NCI-H446 (cell line): ENCODE data around the gene INVS.
"Not testable (repeated sequence)": the region's sequence is repeated elsewhere in the genome, so short reads cannot be mapped to it uniquely, and the experiment has no call there.

Experiments
- DNase-seq, 2 experiments: peaks; one replicate each; lab custom pipeline; 2025; lab: John Stamatoyannopoulos, UW

The INVS gene

GRCh38 chr9:100125236-100125635, 26.2 kb downstream of the INVS start:
- no peak for DNase-seq

GRCh38 chr9:100125910-100126309, 26.9 kb downstream of the INVS start:
- DNase-seq, result no peak

DNA sequence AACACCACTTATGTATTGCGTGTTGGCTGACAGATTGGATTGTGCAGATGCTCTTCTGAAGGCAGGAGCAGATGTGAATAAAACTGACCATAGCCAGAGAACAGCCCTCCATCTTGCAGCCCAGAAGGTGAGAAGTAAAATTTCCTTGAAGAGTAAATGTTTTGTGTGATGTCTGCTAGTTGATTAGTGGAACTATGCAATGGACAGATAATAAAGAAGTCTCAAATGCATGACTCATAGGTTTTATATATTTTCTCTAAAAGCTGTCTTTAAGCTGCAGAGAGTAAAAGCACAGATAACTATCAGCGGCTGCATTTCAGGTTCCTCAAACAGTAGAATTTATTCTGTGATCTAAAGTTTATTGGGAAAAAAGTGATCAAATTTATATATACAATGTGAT, 27.4 kb downstream of the INVS start:
- DNase-seq, result no peak

- no peak for DNase-seq
These were observed 30.7 kb downstream of the INVS start for GRCh38 chr9:100129772-100130171.

- DNase-seq, result no peak
These were observed 32.2 kb downstream of the INVS start for GRCh38 chr9:100131216-100131615.

DNA sequence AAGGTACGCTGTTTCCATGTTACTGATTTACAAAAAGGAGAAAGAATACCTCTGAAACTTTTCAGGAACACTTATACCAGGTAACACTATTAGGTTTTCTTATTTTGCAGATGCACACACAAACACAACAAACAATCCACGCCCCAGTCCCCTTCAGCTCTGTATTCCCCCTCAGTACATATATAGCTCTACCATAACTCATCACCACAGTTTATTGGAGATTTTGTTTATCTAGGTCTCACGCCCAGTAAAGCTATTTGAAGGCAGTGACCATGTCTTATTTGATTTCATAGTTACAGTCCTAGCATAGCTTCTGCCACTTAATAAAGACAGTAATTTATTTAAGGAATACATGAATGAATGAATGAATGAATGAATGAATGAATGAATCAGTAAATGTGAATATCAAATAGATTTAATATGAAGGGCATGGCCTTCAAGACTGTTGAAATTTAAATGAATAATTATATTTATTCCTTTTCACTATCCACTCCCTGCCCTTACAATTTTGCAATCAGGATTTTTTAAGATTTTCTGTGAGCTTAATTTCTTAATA, 32.9 kb downstream of the INVS start:
- DNase-seq, result no peak

DNA sequence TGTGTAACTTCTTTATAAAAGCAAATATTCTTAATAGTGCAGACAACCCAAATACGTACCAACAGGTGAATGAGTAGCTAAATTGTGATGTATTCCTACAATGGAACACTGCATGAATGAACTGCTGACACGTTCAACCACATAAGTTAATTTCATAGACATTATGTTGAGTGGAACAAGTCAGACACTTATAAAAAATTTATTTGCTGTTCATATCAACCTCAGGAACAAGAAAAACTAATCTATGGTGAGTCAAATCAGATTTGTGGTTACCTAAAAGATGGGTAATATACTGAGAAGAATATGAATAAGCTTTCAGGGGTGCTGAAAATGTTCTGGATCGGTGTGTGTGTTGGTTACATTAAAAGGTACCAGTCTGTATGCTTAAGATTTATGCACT, 35.7 kb downstream of the INVS start:
- no peak for DNase-seq

DNA sequence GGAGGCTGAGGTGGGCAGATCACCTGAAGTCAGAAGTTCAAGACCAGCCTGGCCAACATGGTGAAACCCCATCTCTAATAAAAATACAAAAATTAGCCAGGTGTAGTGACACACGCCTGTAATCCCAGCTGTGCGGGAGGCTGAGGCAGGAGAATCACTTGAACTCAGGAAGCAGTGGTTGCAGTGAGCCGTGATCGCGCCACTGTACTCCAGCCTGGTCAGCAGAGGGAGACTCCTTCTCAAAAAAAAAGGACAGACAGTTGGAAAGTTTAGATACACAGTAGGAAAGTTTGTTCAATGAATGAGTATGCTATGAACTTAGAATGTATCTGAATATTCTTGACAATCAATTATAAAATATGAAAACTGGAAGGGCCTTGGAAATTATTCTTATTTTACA, 37.8 kb downstream of the INVS start:
- not testable (repeated sequence) for DNase-seq

- DNase-seq, result not testable (repeated sequence)
These were observed 41.3 kb downstream of the INVS start for GRCh38 chr9:100140303-100140702.

- DNase-seq, result not testable (repeated sequence)
These were observed 42.8 kb downstream of the INVS start for GRCh38 chr9:100141862-100142261.

DNA sequence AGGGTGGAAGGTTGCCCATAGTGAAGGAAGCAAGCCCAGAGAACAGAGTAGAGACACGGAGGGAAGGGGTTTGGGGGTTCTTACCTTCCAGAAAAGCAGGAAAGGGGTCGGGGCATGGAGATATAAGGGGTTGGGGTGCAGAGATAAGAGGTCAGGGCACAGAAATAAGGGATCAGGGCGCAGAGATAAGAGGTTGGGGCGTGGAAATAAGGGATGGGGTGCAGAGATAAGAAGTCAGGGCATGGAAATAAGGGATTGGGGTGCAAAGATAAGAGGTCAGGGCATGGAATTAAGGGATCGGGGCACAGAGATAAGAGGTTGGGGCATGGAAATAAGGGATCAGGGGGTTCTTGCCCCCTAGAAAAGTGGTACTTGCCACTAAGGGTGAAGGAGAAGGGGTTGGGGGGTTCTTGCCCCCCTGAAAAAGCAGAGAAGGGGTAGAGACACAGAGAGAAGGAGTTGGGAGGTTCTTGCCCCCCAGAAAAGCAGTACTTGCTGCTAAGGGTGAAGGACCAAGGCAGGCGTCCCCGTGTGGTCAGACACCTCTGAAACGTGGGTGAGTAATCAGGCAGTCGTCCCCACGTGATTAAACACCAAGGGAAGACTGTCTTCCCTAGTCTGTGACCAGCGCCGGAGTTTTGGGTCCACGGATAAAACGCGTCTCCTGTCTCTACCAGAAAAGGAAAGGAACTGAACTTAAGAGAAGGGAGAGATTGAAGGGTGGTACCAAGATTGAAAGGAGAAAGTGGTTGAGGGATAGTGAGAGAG, 46.3 kb downstream of the INVS start:
- not testable (repeated sequence) for DNase-seq

DNA sequence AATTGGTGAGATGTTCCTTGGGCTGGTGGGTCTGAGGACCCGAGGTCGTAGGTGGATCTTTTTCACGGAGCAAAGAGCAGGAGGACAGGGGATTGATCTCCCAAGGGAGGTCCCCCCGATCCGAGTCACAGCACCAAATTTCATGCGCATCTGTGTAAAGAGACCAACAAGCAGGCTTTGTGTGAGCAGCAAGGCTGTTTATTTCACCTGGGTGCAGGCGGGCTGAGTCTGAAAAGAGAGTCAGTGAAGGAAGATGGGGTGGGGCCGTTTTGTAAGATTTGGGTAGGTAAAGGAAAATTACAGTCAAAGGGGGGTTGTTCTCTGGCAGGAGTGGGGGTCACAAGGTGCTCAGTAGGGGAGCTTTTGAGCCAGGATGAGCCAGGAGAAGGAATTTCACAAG, 46.9 kb downstream of the INVS start:
- not testable (repeated sequence) for DNase-seq

GRCh38 chr9:100150214-100150613, 51.2 kb downstream of the INVS start:
- DNase-seq, result peak in 1 of 2 experiments; percentile 0

- no peak for DNase-seq
These were observed 61.0 kb downstream of the INVS start for GRCh38 chr9:100160021-100160420.

DNA sequence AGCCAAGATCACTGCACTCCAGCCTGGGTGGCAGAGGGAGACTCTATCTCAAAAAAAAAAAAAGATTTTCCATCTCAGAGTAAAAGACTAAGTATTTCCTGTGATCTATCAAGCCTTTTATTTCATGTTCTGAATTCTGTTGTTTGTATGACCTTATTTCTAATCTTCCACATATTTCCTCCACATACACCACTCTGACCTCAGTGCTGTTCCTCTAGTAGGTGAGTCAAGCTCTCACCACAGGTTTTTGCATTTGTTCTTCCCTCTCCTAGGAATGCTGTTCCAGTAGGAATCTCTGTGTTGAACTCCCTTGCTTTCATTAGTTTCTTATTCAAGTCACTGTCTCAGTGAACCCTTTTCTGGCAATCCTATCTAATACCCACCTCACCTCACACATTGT, 68.1 kb downstream of the INVS start:
- DNase-seq, result no peak

DNA sequence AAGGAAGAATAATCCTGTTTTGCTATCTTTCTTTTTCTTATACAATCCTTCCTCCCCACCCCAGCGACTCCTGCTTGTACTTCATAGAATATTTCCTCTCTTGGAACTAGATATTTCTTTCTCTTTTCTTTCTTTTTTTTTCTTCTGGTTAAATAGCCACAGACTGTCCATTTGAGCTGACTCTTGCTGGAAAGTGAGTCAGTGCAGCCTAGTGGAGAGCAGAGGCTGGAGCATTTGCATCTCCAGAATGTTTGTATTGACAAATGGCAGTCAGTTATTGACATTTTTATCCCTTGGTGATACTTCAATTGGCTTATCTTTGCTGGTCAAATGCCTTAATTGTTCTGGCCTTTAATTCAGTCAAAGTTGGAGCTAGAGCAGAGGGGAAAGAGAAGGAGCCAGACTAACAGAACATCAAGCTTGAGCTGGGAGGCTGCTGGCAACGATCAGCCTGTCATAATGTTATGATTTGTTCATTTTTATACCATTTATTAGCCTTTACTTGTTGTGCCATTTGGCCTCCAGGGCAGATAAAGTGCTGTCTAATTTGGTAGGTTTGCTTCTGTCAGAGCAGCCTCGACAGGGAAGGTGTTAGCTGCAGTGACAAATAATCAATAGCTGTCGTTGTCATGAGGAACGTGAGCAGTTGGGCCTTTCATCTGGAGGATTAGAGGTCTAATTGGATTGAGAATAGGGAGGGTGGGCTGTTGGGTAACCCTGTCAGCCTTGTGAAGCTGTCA, 69.0 kb downstream of the INVS start:
- DNase-seq, result no peak

DNA sequence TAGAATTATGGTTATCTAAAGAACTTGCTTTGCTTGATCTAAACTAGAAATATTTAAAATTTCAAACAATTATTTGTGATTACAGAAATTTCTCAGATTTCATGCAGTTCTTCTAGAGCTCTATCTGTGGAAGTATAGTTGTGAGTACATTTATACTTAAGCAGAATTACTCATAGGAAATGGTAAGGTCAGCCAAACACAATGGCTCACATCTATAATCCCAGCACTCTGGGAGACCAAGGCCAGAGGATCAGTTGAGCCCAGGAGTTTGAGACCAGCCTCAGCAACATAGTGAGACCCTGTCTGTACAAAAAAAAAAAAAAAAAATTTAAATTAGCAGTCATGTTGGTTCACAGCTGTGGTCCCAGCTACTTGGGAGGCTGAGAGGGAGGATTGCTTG, 71.0 kb downstream of the INVS start:
- no peak for DNase-seq

DNA sequence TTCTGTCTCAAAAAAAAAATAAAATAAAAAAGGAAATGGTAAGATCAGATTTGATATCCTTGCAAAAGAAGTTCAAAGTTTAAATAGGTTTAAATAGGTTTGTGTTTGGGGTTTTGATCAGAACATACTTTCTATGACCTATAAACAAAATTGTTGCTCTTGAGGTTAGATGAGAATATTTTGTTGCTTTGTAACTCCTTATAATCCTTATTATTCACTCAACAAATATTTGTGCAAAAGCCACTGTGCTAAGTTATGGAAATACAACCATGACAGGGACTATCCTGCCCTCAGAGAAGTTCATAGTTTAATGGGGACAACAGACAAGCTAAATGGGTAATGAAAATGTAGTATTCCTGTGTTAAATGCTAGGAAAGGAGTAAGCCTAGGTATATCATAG, 71.5 kb downstream of the INVS start:
- no peak for DNase-seq

DNA sequence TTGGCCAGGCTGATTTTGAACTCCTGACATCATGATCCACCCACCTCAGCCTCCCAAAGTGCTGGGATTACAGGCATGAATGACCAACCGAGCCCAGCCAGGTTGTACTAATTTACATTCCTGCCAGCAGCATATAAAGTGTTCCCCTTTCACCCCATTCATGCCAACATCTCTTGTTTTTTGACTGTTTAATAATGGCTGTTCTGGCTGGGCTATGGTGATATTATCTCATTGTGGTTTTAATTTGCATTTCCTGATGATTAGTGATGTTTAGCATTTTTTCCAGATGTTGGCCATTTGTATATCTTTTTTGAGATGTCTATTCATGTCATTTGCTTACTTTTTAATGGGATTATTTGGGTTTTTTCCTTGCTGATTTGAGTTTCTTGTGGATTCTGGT, 87.3 kb downstream of the INVS start:
- DNase-seq, result no peak

DNA sequence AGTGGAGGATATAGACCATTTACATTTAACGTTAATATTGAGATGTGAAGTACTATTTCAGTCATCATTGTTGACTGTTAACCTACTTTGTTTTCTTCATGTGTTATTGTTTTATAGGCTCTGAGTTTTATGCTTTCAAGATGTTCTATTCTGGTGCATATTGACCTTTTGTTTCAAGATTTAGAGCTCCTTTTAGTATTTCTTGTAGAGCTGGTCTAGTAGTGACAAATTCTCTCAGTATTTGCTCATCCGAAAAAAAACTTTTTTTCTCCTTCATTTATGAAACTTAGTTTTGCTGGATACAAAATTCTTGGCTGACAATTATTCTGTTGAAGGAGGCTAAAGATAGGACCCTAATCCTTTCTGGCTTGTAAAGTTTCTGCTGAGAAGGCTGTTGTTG, 91.3 kb downstream of the INVS start:
- DNase-seq, result no peak

DNA sequence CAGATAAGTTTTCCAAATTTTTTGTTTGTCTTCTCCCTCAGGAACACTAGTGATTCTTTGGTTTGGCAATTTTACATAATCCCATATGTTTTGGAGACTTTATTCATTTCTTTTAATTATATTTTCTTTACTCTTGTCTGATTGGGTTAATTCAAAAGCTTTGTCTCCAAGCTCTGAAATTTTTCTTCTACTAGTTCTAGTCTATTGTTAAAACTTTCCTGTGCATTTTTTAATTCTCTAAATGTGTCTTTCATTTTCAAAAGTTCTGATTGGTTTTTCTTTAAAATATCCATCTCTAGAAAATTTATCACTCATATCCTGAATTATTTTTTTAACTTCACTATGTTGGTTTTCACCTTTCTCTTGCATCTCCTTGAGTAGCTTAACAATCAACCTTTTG, 92.2 kb downstream of the INVS start:
- no peak for DNase-seq

GRCh38 chr9:100193078-100193477, 94.0 kb downstream of the INVS start:
- no peak for DNase-seq

DNA sequence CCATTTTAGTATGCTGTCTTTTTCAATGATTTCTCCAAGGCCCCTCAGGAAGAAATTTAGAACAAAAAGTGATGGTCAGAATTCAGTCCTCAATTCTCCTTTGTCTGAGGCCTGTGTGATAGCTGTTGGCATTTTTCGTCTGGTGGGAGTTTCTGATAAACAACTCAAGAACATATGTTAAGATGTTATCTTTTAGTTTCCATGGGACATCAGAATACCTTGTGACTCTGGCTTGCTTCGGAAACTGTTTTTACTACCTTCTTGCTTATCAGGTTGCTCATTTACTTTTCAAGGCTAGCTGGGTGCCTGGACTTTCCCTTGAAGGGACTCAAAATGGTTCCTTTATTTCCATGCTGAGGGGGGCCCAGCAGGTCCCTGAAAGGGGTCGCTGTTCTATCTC, 97.2 kb downstream of the INVS start:
- no peak for DNase-seq
